HG02678 (cell line): ENCODE results near the gene CT47B1.
"Not testable (repeated sequence)": the region's sequence is repeated elsewhere in the genome, so short reads cannot be mapped to it uniquely, and the experiment has no call there.

Experiments used
- ATAC-seq: cut with Tn5 transposase; IDR thresholded peaks from one replicate; pipeline ENCODE4 v1.9.1; 2021; ENCODE audit warnings: mild to moderate bottlenecking, moderate library complexity; ENCODE audit not compliant: unreplicated experiment

CT47B1 gene

GRCh38 chrX:120875766-120876165, at the start of gene CT47B1:
Gene CT47B1, minus strand, starts transcription at chrX:120875866. Its CDS starts 196 bp downstream, at chrX:120875670.
- ATAC-seq, result not testable (repeated sequence)

GRCh38 chrX:120874678-120875557, 748 bp downstream of the CT47B1 start:
- no peak for ATAC-seq

- no peak for ATAC-seq
Measured at GRCh38 chrX:120857240-120857639, 18.4 kb downstream of the CT47B1 start.

GRCh38 chrX:120840827-120841226, 34.8 kb downstream of the CT47B1 start:
- ATAC-seq, result no peak

- no peak for ATAC-seq
Measured at GRCh38 chrX:120839491-120839890, 36.2 kb downstream of the CT47B1 start.

GRCh38 chrX:120827213-120827612, 48.5 kb downstream of the CT47B1 start:
- not testable (repeated sequence) for ATAC-seq

- no peak for ATAC-seq
Measured at GRCh38 chrX:120825146-120825545, 50.5 kb downstream of the CT47B1 start.

GRCh38 chrX:120824021-120824420, 51.6 kb downstream of the CT47B1 start:
- ATAC-seq, result no peak

GRCh38 chrX:120823556-120823955, 52.1 kb downstream of the CT47B1 start:
- no peak for ATAC-seq
